Fibroblast of villous mesenchyme (primary cell): Measurements from ENCODE around the gene EXOC4. TPM values are rescaled to one million over a fixed set of nuclear protein-coding genes. Genes with fewer than 3 reads are reported as not detected.

Experiments used
- DNase-seq: peaks from one replicate; pipeline ENCODE4 v3.0.0-alpha.2; 2010; ENCODE audit warnings: low read depth
- H3K4me3 ChIP-seq: 2 replicates; pipeline ENCODE4 v1.5.1; 2011; ENCODE audit warnings: low read depth, mild to moderate bottlenecking, low read length
- total RNA-seq: library from RNA; depleted of rRNA; stranded (reverse); fragments of >200 nt; gene quantifications from 2 replicates; pipeline ENCODE4 v1.2.3, GENCODE V29; 2012
- TF ChIP-seq, protein P1 (sequence below): IDR thresholded peaks from 2 replicates; pipeline ENCODE4 v1.5.1; 2012; ENCODE audit warnings: low read depth, mild to moderate bottlenecking, low read length; ENCODE audit not compliant: insufficient read depth

The EXOC4 gene
- total RNA-seq, 1 donor, result 106 TPM

DNA sequence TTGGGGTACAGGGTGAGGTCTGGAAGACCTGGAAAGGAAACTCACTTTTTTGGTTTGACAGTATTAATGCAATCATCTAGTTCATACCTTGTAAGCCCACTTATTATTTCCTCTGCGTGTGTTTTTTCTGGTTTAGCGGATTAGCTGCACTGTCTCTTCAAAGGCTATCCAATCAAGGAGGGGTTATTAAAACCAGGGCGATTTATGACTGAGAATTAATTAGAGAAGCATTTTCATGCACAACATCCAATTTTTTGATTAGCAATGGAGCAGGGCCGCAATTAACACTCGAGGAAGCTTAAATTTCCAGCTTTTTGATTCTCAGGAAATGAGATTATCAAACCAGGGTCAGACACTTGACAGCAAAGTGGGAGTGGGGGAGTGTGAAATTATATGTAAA, 248.9 kb downstream of the EXOC4 start:
- TF ChIP-seq, protein P1, sequence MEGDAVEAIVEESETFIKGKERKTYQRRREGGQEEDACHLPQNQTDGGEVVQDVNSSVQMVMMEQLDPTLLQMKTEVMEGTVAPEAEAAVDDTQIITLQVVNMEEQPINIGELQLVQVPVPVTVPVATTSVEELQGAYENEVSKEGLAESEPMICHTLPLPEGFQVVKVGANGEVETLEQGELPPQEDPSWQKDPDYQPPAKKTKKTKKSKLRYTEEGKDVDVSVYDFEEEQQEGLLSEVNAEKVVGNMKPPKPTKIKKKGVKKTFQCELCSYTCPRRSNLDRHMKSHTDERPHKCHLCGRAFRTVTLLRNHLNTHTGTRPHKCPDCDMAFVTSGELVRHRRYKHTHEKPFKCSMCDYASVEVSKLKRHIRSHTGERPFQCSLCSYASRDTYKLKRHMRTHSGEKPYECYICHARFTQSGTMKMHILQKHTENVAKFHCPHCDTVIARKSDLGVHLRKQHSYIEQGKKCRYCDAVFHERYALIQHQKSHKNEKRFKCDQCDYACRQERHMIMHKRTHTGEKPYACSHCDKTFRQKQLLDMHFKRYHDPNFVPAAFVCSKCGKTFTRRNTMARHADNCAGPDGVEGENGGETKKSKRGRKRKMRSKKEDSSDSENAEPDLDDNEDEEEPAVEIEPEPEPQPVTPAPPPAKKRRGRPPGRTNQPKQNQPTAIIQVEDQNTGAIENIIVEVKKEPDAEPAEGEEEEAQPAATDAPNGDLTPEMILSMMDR, result no peak
- no peak overlapping the region for H3K4me3 ChIP-seq
- no peak for DNase-seq

DNA sequence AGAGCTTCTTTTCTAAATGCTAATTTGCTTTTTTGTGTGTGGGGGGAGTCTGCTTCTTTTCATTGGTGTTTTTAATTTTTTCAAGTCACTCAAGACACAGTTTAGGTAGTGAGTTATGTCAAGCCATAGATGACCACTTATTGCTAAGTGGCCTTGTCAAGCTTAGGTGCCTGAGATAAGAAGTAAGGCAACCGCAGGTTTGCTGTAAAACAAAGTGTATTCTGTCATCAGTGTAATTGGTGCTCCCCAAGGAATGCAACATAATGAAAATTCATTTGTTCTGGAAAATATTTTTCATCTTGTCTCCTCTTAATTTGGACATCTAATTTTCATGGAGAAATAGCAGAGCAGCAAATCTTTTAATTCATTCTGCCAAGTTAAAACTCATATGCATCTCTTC, 249.6 kb downstream of the EXOC4 start:
- DNase-seq, result no peak
- TF ChIP-seq, protein P1, result no peak

DNA sequence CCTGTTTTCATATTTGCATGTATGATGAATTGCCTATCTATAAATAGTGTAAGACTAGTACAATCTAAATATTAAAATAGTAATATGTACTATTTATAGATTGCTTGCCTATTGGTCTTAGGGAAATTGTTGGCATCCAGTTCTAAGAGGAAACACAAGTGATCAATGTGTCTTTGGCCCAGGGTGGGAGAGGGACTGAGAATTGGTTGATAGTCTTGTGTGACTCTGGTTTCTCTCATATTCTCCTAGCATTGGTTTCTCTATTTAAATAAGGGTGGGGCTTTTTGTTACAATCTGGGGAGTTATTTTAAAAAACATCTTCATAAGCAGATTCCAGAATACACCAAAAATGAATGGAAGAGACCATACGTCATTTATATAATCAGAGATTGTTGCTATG, 250.1 kb downstream of the EXOC4 start:
- H3K4me3 ChIP-seq, result no peak overlapping the region
- no peak for DNase-seq
- TF ChIP-seq, protein P1, result no peak

More for the DNA sequence above, 249.6 kb downstream of the EXOC4 start:
- no peak overlapping the region for H3K4me3 ChIP-seq

DNA sequence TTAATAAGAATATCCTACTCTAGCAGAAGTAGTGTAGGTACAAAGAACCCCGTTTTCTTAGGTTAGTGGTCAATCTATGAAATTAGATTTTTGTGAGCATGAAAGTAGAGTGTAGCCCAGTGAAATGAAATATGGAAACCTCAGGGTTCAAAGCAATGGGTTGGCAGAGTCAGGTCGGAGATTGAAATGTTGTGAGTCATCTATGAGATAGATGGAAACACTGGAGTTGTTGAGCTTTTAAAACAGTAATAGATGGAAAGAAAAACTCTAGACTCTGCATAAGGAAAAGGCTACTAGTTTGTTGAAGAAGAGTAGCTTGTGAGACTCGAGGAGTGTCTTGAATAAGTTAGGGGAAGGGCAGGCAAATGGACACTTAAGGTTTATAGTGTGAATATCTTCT, 251.9 kb downstream of the EXOC4 start:
- DNase-seq, result no peak
- TF ChIP-seq, protein P1, result no peak
- no peak overlapping the region for H3K4me3 ChIP-seq

DNA sequence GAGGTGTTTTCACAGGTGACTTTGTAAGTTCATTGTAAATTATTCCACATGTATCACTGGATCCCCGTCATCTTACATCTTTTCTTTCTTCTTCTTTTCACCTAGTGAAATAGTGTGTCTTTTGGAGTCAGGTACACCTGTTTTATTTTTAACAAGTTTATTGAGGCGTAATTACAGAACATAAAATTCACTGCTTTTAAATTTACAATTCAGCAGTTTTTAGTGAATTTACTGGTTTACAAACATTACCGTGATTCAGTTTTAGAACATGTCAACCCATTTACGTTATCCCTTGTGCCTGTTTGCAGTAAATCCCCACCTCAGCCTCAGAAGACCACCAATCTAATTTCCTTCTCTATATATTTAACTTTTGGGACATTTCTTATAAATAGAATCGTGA, 256.9 kb downstream of the EXOC4 start:
- TF ChIP-seq, protein P1, result no peak
- no peak for DNase-seq
- H3K4me3 ChIP-seq, result no peak overlapping the region

DNA sequence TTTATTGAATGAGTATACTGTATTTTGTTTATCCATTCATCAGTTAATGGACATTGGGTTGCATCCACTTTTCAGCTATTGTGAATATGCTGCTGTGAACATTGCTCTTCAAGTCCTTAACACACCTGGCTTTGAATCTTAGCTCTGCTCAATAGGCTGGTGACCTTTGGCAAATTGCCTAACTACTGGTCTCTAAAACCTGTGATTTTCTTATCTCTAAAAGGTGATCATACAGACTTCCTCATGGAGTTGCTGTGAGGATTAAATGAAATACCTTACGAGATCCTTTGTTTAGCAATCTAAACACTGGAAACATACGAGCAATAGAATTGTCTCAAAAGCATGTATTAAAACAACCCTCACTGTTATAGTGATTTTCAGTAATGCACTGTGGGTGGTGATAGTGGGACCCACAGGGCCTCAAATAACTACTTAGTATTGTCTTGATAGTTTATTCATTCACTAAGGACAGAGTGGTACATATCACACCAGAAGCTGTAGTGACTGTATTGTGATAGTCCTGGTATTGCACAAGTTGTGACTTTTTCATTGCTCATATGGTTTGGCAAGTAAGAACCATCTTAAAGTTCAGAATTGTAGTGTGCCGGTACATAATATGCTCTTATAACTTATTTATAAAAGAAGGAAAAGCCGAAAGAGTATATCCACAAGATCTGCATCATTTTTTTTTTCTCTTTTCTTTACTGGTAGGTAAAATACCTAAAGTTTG, 257.6 kb downstream of the EXOC4 start:
- no peak for DNase-seq
- TF ChIP-seq, protein P1, result no peak
- H3K4me3 ChIP-seq, result no peak overlapping the region

DNA sequence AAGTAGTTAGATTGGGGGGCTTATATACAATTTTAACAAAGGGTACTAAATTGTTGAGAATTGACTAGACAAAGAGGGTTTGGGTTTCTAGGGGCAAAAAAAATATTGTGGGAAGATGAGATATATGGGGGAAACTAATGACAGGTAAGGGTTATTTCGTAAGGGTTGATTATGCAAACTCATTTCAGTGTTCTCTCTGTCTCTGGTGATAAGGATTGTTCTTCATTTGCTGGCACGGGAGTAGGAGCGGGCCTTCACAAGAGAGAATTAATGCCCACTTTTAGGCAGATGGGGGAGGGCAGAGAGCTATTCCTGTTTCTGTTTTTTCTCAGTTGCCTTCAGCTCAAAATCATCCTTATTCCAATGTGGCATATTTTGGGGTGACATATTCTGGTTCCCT, 258.4 kb downstream of the EXOC4 start:
- TF ChIP-seq, protein P1, result no peak
- H3K4me3 ChIP-seq, result no peak overlapping the region
- no peak for DNase-seq
